Ovary (tissue), 3 donors: Measurements from ENCODE around the gene RAB8A.

Experiments used
- POLR2A ChIP-seq: fragments of 450-650 bp; IDR thresholded peaks from one replicate; pipeline ENCODE4 v1.6.1; 2017; ENCODE audit warnings: antibody characterized with exemption, mild to moderate bottlenecking, moderate library complexity
- TF ChIP-seq, protein P1 (sequence below), 3 donors: fragments of 450-650 bp in 2 of 3; fragments of 200-600 bp in 1 of 3; IDR thresholded peaks; one replicate each; pipeline versions ENCODE4 v1.5.1 to v1.8.0; 2016 to 2022; ENCODE audit warnings: antibody characterized with exemption in 3 of 3, mild to moderate bottlenecking in 1 of 3
- donor health status: DM: no; HTN: no; CAD: no.

- TF ChIP-seq, protein P1, sequence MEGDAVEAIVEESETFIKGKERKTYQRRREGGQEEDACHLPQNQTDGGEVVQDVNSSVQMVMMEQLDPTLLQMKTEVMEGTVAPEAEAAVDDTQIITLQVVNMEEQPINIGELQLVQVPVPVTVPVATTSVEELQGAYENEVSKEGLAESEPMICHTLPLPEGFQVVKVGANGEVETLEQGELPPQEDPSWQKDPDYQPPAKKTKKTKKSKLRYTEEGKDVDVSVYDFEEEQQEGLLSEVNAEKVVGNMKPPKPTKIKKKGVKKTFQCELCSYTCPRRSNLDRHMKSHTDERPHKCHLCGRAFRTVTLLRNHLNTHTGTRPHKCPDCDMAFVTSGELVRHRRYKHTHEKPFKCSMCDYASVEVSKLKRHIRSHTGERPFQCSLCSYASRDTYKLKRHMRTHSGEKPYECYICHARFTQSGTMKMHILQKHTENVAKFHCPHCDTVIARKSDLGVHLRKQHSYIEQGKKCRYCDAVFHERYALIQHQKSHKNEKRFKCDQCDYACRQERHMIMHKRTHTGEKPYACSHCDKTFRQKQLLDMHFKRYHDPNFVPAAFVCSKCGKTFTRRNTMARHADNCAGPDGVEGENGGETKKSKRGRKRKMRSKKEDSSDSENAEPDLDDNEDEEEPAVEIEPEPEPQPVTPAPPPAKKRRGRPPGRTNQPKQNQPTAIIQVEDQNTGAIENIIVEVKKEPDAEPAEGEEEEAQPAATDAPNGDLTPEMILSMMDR (IDR thresholded peaks at IDR 0.05) = no peak
- no peak for TF ChIP-seq POLR2A
These were observed 32.5 kb downstream of the RAB8A start for GRCh38 chr19:16144216-16144581.
